Stimulated activated CD4-positive, alpha-beta T cell treated with anti-CD3 and anti-CD28 coated beads, Interleukin-2, amount 100 ng/mL, for 24 hours (primary cell): Measurements from ENCODE around the gene LMNTD2.
A peak's percentile ranks its signal among the peaks of the same experiment; 100 is the strongest.
"Not testable (repeated sequence)": the region's sequence is repeated elsewhere in the genome, so short reads cannot be mapped to it uniquely, and the experiment has no call there.

Source experiments
- DNase-seq, 2 donors: peaks; one replicate each; pipeline ENCODE4 v3.0.0-alpha.2; 2020

LMNTD2 gene

DNA sequence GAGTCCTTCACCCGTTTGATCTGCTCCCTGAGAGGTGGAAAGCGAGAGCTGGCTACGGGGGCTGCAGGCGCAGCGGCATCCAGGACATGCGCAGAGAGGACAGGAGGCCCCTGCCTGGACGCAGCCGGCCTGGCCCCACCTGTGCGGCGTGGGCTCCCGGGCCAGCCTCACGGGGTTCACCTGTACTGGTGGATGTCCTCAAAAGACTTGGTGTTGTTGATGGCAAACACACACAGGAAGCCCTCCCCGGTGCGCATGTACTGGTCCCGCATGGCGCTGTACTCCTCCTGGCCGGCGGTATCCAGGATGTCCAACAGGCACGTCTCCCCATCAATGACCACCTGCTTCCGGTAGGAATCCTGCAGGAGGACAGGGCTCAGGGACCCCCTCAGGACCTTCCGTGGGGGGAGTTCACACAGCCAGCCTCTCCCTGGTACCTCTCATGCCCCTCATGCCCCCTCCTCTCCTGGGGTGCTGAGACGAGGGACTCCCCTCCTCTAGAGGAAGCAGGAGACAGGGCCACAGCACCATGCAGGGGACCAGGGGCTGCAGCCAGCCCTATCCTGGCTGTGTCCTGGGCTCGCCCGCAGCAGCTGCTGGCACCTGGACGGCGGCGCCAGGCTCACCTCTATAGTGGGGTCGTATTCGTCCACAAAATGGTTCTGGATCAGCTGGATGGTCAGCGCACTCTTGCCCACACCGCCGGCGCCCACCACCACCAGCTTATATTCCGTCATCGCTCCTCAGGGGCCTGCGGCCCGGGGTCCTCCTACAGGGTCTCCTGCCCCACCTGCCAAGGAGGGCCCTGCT lies 26.7 kb downstream of the LMNTD2 start:
- DNase-seq = no peak

DNA sequence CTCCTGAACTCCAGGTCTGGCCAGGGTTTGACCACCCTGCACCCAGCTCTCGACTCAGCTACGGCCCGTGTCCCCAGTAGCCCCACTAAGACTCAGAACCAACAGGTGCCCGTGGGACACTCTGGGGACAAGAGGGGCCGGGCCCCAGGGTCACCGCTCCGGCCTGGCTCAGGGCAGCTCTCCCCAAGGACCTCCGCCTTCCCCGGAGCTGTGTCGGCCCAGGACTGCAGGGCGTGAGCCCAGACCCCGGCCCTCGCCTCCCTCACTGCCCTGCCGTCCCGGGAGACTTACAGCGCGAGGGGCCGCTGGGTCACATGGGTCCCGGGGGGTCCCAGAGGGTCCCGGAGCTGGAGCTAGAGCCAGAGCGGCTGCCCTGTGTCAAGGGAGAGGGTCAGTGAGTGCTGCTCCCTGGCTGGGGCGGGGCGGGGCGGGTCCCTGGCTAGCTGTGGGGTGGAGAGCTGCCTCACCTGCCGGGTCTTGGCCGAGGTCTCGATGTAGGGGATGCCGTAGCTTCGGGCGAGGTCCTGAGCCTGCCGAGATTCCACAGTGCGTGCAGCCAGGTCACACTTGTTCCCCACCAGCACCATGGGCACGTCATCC lies 27.5 kb downstream of the LMNTD2 start:
- DNase-seq = no peak

DNA sequence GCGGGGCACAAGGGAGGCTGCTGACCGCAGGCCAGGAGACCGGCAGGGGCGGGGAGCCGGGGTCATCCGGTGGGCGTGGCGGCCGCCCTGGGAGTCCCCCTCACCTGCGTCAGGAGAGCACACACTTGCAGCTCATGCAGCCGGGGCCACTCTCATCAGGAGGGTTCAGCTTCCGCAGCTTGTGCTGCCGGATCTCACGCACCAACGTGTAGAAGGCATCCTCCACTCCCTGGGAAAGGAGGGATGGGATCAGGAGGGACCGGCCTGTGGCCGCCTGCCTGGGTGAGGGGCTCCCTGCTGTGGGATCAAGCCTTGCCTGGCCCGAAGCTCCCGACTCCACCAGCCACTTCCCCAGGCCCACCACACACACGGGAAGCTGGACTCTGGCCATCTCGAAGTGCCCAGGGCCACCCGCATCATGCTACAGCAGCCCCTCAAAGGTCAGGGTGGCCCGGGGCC lies 28.0 kb downstream of the LMNTD2 start:
- DNase-seq = no peak

DNA sequence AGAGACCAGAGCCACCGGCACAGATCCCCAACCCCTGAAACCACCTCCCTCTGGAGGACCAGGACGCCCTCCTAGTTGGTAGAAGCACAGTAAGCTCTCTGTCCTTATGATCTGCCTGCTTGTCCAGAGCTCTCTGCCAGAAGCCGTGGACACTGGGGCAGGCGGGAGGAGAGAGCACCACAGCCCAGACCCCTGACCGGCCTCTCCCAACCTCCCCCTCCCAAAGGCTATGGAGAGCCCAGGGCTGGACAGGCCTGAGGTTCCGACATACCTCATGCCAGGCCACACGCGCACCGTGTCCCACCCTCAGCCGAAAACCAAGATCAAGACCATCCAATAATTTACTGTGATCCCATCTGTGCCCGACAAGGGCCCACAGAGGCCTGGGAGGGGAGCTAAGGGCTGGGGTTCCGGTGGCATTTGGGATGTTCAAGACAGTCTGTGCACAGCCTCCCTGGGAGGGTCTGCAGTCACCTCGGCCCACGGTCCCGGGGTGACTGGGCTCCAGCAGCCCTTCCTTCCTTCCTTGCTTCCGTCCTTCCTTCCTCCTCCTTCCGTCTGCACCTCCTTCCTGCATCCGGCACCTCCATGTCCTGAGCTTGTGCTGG lies 28.5 kb downstream of the LMNTD2 start:
- no peak for DNase-seq

DNA sequence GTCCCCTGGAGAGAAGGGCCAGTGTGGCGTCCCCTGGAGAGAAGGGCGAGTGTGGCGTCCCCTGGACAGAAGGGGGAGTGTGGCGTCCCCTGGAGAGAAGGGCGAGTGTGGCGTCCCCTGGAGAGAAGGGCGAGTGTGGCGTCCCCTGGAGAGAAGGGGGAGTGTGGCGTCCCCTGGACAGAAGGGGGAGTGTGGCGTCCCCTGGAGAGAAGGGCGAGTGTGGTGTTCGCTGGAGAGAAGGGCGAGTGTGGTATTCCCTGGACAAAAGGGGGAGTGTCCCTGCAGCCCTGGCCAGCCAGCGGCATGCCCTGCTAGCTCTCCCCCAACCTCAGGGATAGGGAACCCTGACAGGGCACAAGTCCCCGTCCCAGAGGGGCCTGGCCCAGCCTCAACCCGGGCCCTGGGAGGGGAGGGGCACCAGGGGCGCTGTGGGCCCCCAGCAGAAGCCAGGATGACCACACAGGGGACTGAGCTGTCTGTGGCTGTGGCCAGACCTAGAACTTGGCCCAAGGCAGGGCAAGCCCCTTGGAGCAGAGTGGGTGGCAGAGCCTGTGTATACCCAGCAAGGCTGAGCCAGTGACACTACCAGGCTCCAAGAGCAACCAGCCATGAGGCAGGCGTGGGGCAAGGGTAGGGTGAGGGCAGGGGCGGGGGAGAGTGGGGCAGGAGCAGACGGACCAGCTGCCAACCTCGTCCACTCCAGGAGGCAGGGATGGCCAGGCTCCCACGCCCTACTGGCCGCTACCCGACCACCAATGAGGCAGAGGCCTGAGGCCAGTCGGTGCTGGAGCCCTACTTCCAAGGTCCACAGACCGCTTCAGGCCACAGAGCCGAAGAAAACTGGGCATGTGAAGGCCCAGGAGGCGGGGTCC lies 29.3 kb downstream of the LMNTD2 start:
- DNase-seq = no peak

DNA sequence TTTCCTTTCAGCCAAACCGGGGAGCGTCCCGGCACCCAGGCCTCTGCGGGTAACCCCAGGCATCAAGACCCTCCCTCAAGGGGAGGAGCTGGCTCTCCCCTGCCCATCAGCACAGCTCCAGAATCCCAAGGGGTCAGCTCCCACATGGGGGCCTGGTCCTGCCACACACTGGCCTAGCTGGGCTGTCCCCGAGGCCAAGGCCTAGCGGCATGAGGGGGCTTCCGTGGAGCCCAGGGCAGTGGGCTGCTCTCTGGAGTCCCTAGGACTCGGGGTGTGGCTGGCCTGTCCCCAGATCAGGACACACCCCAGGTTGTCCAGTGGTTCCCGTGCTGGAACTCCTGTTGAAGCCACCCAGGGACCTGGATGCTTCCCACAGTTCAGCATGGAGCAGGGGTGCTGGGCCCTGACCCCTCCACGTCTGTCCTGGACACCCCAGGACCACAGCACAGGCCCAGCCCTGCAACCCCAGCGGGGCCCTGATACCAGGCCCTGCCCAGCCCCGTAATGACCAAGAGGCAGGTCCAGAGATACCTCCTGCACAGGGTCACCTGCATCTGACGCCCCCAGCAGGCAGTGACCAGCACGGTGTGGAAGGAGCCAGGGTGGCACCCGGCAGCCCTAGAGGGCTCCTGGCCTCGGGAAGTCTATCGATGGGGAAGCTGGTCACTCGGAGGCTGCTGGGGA lies 30.7 kb downstream of the LMNTD2 start:
- no peak for DNase-seq

DNA sequence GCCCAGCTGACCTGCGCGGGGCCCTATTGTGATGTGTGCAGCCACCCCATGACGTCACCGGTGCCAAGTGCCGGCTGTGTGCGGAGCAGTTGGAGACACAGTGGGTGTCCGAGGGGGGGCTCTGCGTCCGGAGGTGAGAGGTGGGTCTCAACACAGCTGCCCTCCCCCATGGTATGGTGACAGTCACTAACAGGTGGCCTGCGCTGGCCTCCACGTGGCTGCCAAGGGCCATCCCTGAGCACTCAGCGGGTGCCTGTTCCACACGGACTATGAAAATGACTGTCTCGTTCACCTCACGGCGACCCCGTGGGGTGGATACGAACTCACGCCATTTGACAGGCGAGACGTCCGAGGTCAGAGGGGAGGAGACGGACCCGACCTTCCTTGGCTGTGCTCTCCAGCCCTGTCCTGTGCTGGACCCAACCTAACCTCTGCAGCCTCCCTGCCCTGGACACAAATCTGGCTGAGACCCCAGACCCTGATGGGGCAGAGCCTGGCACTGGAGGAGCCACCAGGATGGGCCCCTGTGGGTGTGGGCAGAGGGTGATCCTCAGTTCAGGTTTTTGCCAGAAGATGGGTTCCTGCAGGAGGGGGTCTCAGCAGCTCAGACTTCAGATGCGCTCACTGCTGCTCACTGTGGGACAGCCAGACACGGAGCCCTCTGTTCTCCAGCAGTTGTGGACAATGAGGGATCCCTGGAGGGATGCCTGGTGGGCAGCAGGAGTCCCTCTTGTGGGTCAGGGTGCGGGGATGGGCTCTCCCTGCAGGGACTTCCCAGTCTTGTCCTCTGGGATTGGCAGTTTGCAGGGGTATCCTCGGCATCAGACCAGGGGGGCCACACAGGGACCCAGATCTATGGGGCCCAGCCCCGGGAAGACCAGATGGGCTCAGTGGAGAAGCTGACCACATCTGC lies 31.5 kb downstream of the LMNTD2 start:
- DNase-seq = no peak

DNA sequence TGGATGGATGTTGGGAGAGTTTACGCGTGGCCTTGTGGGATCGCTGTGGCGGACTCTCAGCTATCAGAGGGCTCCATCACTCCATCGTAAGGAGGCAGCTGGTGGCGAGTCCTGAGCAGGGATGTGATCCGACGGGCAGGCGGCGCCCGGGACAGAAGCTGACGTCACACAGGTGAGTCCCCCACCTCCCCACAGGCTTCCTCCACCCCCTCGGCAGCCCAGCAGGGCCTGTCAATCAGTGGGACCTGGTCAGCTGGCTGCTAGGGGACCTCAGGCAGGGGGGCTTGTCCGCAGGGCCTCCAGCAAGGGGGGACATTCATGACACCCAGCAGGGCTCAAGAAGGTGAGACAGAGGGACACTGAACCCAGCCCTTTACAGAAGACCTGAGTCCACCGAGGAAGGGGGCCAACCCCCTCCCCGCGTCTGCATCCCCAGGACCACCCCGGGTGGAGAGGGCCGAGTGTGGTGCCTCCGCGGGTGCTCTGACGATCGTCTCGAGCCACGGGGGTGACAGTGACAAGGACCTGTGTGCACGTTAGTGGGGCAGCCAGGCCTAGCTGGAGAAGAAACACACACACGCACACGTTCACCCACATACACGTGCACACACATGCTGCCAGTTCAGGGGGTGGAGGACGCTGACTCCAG lies 32.2 kb downstream of the LMNTD2 start:
- no peak for DNase-seq

DNA sequence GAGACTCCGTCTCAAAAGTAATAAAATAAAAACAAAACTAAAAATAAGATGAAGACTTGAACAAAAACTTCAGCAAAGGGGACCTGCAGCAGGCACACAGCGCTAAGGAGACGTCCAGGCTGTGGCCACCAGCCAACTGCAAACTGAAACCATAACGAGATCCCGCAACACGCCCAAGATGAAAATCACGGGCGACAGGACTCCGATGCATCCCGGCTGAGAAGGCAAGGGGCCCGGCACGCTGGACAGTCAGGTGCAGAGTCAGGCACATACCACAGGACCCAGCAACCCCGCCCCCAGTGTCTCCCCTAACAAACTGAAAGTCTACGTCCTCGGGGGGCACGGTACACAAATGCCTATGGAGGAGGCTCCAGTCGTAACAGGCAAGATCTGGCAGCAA lies 34.3 kb downstream of the LMNTD2 start:
- no peak for DNase-seq

DNA sequence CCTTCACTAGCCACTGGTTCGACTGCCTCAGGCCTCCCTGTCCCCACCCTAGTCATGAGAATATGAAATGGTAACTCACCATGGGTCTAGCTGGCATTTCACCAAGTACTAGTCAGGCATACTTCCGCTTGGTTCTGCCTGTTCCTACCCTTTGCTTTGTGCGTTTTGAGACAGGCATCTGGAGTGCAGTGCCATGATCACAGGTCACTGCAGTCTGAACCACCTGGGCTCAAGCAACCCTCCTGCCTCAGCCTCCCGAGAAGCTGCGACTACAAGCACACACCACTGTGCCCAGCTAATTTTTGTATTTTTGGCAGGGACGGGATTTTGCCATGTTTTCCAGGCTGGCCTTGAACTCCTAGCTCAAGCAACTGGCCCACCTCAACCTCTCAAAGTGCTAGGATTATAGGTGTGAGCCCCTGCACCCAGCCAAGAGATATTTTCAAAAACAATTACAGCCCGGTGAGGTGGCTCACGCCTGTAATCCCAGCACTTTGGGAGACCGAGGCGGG lies 39.3 kb downstream of the LMNTD2 start:
- no peak for DNase-seq

DNA sequence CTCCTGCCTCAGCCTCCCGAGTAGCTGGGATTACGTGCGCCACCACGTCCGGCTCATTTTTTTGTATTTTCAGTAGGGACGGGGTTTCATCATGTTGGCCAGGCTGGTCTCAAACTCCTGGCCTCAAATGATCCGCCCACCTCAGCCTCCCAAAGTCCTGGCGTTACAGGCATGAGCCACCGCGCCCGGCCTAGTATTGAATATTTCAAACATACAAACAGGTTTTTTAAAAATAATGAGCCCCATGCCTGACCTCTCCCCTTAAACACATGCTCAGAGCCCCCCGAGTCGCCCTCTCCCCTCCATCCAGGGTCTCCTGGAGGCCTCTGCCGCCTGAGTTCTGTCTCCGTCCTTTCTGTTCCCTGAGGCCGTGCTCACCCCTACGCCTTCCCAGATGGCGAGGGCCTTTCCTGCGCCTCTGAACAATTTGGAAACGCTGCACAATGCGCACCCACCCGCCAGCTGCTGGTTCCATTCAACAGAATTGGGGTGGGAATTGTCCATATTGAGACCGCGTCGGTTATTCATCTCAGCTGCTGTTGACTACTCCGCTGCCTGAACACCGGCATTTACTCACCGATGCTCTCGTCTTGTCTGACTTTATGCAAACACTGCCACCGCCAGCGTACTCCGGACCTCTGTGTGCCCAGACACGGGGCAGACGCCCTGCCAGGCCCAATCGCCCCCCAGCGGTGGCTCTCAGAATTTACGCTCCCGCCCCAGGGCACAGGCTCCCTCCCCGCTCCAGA lies 39.9 kb downstream of the LMNTD2 start:
- no peak for DNase-seq

DNA sequence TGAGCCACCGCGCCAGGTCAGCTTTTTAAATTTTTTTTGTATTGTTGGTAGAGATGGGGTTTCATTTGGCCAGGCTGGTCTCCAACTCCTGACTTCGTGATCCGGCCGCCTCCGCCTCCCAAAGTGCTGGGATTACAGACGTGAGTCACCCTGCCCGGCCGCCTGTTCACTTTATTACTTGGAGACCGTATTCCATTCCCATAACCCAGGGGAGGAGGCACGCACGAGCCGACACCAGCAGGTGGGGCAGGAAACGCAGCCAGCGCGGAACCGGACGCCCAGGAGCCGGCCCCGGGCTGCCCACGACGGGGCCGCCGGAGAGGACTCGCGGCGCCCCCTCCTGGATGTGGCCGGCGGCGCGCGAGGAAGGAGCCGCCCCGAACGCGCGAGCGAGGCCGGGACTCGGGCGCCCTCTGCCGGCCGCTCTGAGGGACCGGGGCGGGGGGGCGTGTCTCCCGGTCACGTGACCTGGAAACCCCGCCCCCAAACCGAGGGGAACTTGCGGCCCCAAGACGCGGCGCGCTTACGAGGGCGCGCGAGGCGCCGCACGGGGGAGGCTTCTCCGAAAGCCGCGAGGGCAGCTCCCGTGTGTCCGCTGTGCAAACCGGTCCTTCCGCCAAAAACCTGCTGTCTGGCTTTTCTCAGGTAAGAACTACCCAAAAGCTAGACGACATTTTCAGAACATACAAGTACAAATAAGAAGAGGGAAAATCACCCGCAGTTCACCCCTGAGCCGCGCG lies 41.9 kb downstream of the LMNTD2 start:
- peak; percentile 87 to 88 for DNase-seq

DNA sequence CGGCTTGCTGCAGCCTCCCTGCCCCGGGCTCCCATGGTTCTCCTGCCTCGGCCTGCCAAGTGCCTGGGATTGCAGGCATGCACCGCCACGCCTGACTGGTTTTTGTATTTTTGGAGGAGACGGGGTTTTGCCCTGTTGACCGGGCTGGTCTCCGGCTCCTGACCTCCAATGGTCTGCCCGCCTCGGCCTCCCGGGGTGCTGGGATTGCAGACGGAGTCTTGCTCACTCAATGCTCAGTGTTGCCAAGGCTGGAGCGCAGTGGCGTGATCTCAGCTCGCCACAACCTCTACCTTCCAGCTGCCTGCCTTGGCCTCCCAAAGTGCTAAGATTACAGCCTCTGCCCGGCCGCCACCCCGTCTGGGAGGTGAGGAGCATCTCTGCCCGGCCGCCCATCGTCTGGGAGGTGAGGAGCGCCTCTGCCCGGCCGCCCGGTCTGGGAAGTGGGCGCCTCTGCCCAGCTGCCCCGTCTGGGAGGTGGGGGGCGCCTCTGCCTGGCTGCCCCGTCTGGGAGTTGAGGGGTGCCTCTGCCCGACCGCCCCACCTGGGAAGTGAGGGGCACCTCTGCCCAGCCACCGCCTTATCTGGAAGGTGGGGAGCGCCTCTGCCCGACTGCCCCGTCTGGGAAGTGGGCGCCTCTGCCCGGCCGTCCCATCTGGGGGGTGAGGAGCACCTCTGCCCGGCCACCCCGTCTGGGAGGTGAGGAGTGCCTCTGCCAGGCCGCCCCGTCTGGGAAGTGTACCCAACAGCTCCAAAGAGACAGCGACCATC lies 43.4 kb downstream of the LMNTD2 start:
- DNase-seq = not testable (repeated sequence)

DNA sequence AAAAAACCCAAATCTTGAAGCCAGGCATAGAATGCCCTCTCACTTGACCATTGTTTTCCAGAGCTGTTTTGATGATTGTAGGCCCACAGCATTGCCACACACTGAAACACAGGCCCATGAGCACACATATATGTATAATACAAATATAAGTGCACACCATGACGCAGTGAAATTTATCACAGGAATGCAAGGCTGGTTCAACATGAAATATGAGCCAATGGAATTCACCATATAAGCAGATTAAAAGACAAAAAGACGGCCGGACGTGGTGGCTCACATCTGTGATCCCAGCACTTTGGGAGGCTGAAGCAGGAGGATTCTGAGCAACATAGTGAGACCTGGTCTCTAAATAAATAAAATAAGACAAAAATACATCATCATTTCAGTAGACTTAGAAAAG lies 44.1 kb downstream of the LMNTD2 start:
- no peak for DNase-seq

DNA sequence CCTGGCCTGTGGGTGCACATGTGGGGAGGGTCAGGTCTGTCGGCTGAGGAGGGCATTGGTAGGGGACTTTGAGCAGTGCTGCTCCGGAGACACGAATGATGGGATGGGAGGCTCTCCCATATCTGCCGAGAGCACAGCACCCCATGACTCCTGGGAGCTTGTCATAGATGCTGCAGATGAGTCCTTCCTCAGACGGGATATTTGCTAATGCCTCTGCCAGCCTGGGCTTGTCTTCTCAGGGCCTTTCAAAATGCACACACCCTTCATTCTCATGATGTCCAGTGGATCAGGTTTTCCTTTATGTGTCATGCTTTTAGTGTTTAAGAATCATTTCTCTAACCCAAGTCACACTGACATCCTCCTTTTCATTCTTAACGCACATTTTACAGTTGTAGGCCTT lies 45.4 kb downstream of the LMNTD2 start:
- DNase-seq = no peak

DNA sequence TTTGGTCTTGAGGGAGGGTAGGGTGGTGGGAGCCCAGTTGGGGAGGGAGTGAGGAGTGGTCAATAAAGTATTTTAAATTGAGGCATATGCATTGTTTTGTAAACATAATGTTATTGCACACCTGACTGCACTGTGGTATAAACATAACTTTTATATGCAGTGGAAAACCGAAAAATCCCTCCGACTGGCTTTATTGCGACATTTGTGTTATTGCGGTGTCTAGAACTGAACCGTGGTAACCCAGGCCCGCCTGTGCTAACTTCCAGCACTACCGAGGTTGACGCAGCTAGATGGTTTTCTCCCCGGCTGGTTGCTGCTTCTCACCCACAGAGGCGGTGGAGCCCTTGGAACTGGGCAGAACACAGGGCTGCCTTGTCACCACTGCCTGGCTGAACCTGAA lies 45.9 kb downstream of the LMNTD2 start:
- DNase-seq = no peak

DNA sequence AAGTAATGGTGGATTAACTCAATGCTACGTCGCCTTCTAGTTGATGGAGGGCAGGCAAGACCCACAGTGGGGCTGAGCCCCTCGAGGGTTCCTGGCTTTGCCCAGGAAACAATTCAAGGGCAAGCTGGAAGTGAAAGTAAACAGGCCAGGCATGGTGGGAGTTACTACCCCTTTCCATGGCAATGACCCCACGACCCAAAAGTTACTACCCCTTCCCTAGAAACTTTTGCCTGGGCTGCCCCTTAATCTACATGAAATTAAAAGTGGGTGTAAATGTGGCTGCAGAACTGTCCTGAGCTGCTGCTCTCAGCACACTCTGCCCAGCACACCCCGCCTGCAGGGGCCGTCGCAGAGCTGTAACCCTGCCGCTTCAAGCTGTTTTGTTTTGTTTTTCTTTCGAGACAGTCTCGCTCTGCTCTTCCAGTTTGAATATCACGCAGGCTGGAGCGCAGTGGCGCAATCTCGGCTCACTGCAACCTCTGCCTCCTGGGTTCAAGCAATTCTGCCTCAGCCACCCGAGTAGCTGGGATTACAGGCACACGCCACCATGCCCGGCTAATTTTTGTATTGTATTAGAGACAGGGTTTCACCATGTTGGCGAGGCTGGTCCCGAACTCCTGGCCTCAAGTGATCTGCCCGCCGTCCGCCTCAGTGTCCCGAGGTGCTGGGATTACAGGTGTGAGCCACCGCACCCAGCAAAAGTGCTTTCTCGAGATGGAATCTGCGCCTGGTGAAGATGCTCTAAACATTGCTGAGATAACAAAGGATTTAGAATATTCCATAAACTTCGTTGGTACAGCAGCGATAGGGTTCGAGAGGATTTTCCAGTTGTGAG lies 47.6 kb downstream of the LMNTD2 start:
- DNase-seq = no peak
